Activated CD8-positive, alpha-beta T cell treated with anti-CD3 and anti-CD28 coated beads for 36 hours (primary cell): ENCODE results near the gene SWSAP1. TPM values are rescaled to one million over a fixed set of nuclear protein-coding genes. Genes with fewer than 3 reads are reported as not detected.
A peak's percentile ranks its signal among the peaks of the same experiment; 100 is the strongest.
"Not testable (repeated sequence)": the region's sequence is repeated elsewhere in the genome, so short reads cannot be mapped to it uniquely, and the experiment has no call there.

Experiments used
- ATAC-seq: fragments of 200-7000 bp; cut with Tn5 transposase; one replicate; pipeline ENCODE4 v1.10.0; 2021; ENCODE audit warnings: mild to moderate bottlenecking, moderate library complexity
- CTCF ChIA-PET: fragments of 350-600 bp; sonication (Branson Sonifier 250); formaldehyde crosslinking; loops from one replicate; lab custom pipeline; 2021; ENCODE audit warnings: antibody characterized with exemption; lab: Charles Lee
- POLR2A ChIA-PET: fragments of 350-600 bp; sonication (Branson Sonifier 250); formaldehyde crosslinking; loops from one replicate; lab custom pipeline; 2021; ENCODE audit warnings: antibody characterized with exemption; lab: Charles Lee
- DNase-seq: peaks from one replicate; pipeline ENCODE4 v3.0.0-alpha.2; 2020
- H3K27ac Mint-ChIP-seq: one replicate; pipeline ENCODE4 v1.8.0; 2021; ENCODE audit warnings: mild to moderate bottlenecking, mixed read lengths
- H3K27me3 Mint-ChIP-seq: one replicate; pipeline ENCODE4 v1.8.0; 2021; ENCODE audit warnings: mixed read lengths
- H3K36me3 Mint-ChIP-seq: one replicate; pipeline ENCODE4 v1.8.0; 2021; ENCODE audit warnings: low read depth, mixed read lengths
- H3K4me1 Mint-ChIP-seq: one replicate; pipeline ENCODE4 v1.8.0; 2021; ENCODE audit warnings: low read depth, mixed read lengths
- H3K4me3 Mint-ChIP-seq: one replicate; pipeline ENCODE4 v1.8.0; 2021; ENCODE audit warnings: mild to moderate bottlenecking, moderate library complexity, mixed read lengths
- H3K9me3 Mint-ChIP-seq: one replicate; pipeline ENCODE4 v1.8.0; 2021; ENCODE audit warnings: mixed read lengths
- CTCF ChIP-seq: fragments of 200-600 bp; IDR thresholded peaks from one replicate; pipeline ENCODE4 v1.8.0; 2022; ENCODE audit warnings: antibody characterized with exemption, mild to moderate bottlenecking
- intact Hi-C: fragments of 100-400 bp; cut with micrococcal nuclease; formaldehyde crosslinking; loops from one replicate; pipeline ENCODE4 v1.10.0; 2022
- total RNA-seq, 2 experiments: library from RNA; stranded (reverse); gene quantifications; one replicate each; pipeline ENCODE4 v1.2.3, GENCODE V29; 2021

The SWSAP1 gene
- total RNA-seq, 2 experiments from 2014 or later: 1.5 to 1.8 TPM

GRCh38 chr19:11345122-11345803, 29.2 kb upstream of the SWSAP1 start:
- peaks cover 11% of the 10 kb centered on the region for H3K36me3 Mint-ChIP-seq
- peak overlapping the region; percentile 92 for H3K27ac Mint-ChIP-seq
- no peak for TF ChIP-seq CTCF
- DNase-seq: no peak
- intact Hi-C loops: no loop called here
- peaks cover 24% of the 10 kb centered on the region for H3K4me1 Mint-ChIP-seq
- ChIA-PET POLR2A (interaction anchor here (1.1 to 1.6 kb wide), 2 partner anchors 22 to 36 kb away, joined by 3 read pairs; no protein-coding TSS in a partner anchor), CTCF (interaction anchor here (1.1 to 1.5 kb wide), 2 partner anchors 21 to 35 kb away, joined by 3 read pairs; no protein-coding TSS in a partner anchor)
- H3K9me3 Mint-ChIP-seq: peaks cover 8% of the 10 kb centered on the region
- no peaks in the 10 kb centered on the region for H3K27me3 Mint-ChIP-seq
- H3K4me3 Mint-ChIP-seq: peak overlapping the region; percentile 97
- ATAC-seq: no peak

GRCh38 chr19:11346104-11346940, 28.1 kb upstream of the SWSAP1 start, which contains the start of the genes CCDC159 and TMEM205:
Gene CCDC159, plus strand, starts transcription at chr19:11346519. Its CDS starts 88 bp downstream, at chr19:11346607.
Gene TMEM205, minus strand, starts transcription at chr19:11346268. Its CDS starts 649 bp downstream, at chr19:11345619.
- ChIA-PET POLR2A (interaction anchor here (0.7 to 1.9 kb wide), 3 partner anchors 23 to 135 kb away, joined by 3 to 9 read pairs (median 3); partner anchors contain the start of genes ELAVL3 and SWSAP1), CTCF (interaction anchor here (0.8 to 1.5 kb wide), 11 partner anchors 22 to 136 kb away, joined by 3 to 8 read pairs (median 3); partner anchors contain the start of genes ODAD3, PRKCSH and SWSAP1)
- Mint-ChIP-seq H3K4me1 (peaks cover 24% of the 10 kb centered on the region), H3K4me3 (peak within 1 kb of the TSS; percentile 97), H3K36me3 (peaks cover 11% of the 10 kb centered on the region), H3K27me3 (no peaks in the 10 kb centered on the region), H3K9me3 (peaks cover 8% of the 10 kb centered on the region), H3K27ac (peak within 1 kb of the TSS; percentile 92)
- DNase-seq (peak; percentile 100), ATAC-seq (peak; percentile 97)
- no peak for TF ChIP-seq CTCF
- intact Hi-C loops: no loop called here

- no peak for TF ChIP-seq CTCF
- Mint-ChIP-seq H3K4me3 (peak overlapping the region; percentile 97), H3K36me3 (peaks cover 11% of the 10 kb centered on the region), H3K4me1 (peaks cover 24% of the 10 kb centered on the region), H3K9me3 (peaks cover 8% of the 10 kb centered on the region), H3K27me3 (no peaks in the 10 kb centered on the region), H3K27ac (no peak overlapping the region)
- CTCF ChIA-PET: interaction anchor here (0.7 kb wide), 1 partner anchor 34 kb away, joined by 3 read pairs; no protein-coding TSS in a partner anchor
- ATAC-seq (no peak), DNase-seq (no peak)
- intact Hi-C loops: no loop called here
- POLR2A ChIA-PET: interaction anchor here (1.1 to 1.9 kb wide), 2 partner anchors 21 to 27 kb away, joined by 3 to 9 read pairs; partner anchors contain the start of gene SWSAP1
These were observed 26.9 kb upstream of the SWSAP1 start for GRCh38 chr19:11347546-11348039.

DNA sequence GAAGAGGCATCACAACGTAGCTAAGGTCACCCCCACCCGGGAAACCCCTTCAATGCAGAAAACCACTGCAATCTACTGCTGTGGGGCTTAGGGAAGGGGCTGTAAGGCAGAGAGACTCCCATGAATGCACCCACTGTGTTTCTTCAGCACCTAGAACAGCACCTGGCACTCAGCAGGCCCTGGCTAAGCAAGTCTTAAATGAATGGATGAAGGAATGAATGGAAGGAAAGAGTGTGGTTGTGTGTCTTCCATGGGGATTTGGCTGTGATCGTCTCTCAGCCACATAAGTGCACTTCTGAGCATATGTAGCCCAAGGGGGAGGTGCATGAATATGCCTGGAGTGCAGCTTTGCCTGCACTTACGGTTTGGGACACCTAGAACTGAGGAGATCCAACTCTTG, 25.3 kb upstream of the SWSAP1 start:
- Mint-ChIP-seq H3K9me3 (peaks cover 8% of the 10 kb centered on the region), H3K27me3 (no peaks in the 10 kb centered on the region), H3K4me1 (peaks cover 24% of the 10 kb centered on the region), H3K4me3 (no peak overlapping the region), H3K36me3 (peaks cover 11% of the 10 kb centered on the region), H3K27ac (no peak overlapping the region)
- TF ChIP-seq CTCF: no peak
- ATAC-seq (no peak), DNase-seq (no peak)
- ChIA-PET POLR2A (no interaction called here), CTCF (interaction anchor here (0.5 kb wide), 1 partner anchor 33 kb away, joined by 3 read pairs; no protein-coding TSS in a partner anchor)
- intact Hi-C loops: no loop called here

- intact Hi-C loops, ATAC-seq, H3K9me3 Mint-ChIP-seq, H3K4me3 Mint-ChIP-seq, H3K4me1 Mint-ChIP-seq, H3K36me3 Mint-ChIP-seq, CTCF ChIA-PET, H3K27ac Mint-ChIP-seq, POLR2A ChIA-PET, DNase-seq: not testable (repeated sequence)
- H3K27me3 Mint-ChIP-seq: peaks cover 10% of the 10 kb centered on the region
These were observed 20.4 kb upstream of the SWSAP1 start for GRCh38 chr19:11354102-11354501.
